Stimulated activated CD4-positive, alpha-beta T cell treated with anti-CD3 and anti-CD28 coated beads, Interleukin-12 subunit alpha, Interleukin-12 subunit beta, amount 100 ng/mL, for 4 hours (primary cell): Measurements from ENCODE around the gene MAPK6.
"Not testable (repeated sequence)": the region's sequence is repeated elsewhere in the genome, so short reads cannot be mapped to it uniquely, and the experiment has no call there.

Source experiments
- DNase-seq: peaks from one replicate; pipeline ENCODE4 v3.0.0-alpha.2; 2020

The MAPK6 gene

DNA sequence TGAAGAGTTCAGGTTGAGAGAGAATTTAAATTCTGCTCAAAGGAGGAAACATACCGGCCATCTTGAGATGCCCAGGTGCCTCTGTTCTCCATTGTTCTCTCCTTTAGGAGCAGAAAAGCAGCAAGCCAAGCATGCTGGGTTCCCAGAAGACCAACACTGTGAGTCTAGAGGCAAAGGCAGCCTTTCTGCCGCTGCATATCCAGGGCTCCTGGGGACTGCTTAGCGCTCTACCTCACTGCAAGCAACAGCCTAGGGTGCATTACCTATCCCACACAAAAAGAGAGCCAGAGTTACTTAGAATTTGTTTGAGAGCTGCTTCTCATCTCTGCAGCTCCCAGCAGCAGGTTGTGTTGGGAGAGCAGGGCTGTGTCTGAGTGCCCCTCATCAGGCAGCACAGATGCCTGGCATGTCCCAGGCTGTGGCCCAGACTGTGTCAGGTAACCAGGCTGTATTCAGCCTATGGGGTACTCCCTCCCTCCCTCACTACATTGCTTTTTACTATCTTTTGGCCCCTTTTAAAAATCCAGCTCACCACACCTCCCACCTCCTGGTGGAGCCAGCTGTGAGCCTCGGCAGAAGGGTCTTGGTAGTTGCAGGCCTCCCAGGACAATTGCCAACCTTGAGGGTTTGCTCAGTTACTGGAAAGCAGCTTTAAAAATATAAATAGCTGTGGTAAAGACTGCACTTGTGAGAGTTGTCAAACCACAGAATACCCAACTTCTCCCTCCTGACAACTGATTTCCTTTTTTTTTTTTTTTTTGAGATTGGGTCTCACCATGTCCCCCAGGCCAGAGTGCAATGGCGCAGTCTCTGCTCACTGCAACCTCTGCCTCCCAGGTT is 63.4 kb downstream of the MAPK6 start:
- no peak for DNase-seq

DNA sequence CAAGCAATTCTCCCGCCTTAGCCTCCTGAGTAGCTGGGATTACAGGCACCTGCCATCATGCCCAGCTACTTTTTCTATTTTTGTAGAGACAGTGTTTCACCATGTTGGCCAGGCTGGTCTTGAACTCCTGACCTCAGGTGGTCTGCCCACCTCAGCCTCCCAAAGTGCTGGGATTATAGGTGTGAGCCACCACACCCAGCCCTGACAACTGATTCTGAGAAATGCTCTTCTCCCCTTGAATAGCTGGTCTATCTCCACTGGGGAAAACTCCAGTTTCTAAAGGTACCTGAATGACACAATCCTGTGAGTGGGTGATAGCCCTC is 64.0 kb downstream of the MAPK6 start:
- not testable (repeated sequence) for DNase-seq

DNA sequence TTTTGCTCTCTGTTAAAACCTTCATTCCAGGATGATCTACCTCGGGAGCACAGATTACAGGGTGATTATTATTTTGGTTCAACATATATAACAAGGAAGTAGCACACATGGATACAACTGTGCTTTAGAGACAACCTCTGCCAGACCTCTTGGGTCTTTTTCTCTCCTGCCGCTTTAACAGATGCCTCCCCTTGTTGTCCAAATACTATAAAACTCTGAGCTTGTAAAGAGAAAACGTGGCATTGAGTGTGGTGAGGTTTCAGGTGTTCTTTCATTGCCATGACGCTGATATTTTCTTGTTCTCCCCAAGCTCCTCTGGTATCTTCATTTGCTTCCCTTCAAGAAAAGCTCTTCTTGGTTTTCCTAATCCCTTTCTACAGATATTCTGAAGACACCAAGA is 64.6 kb downstream of the MAPK6 start:
- DNase-seq, result no peak

- no peak for DNase-seq
Measured at GRCh38 chr15:52085299-52085698, 66.3 kb downstream of the MAPK6 start.

- DNase-seq, result no peak
Measured at GRCh38 chr15:52086011-52086786, 67.2 kb downstream of the MAPK6 start.

- DNase-seq, result no peak
Measured at GRCh38 chr15:52090193-52090592, 71.2 kb downstream of the MAPK6 start.

DNA sequence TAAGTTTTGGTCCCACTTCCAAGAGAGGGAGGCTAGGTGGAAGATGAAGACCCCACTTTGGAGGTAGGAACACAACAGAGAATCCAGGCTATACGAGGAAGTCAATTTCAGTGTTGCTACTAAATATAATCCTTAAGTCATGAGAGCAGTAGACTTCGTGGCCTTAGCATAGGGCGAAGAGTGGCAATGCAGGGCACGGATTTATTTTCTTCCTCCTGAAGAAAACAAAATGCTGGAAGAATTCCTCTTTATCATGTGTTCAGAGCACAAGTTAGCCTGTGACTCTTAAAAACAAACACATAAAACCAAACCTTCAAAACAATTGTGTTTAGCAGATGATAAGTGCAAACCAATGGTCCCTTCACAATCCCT is 74.1 kb downstream of the MAPK6 start:
- DNase-seq, result no peak

GRCh38 chr15:52093539-52094510 is 74.8 kb downstream of the MAPK6 start:
- DNase-seq, result no peak

DNA sequence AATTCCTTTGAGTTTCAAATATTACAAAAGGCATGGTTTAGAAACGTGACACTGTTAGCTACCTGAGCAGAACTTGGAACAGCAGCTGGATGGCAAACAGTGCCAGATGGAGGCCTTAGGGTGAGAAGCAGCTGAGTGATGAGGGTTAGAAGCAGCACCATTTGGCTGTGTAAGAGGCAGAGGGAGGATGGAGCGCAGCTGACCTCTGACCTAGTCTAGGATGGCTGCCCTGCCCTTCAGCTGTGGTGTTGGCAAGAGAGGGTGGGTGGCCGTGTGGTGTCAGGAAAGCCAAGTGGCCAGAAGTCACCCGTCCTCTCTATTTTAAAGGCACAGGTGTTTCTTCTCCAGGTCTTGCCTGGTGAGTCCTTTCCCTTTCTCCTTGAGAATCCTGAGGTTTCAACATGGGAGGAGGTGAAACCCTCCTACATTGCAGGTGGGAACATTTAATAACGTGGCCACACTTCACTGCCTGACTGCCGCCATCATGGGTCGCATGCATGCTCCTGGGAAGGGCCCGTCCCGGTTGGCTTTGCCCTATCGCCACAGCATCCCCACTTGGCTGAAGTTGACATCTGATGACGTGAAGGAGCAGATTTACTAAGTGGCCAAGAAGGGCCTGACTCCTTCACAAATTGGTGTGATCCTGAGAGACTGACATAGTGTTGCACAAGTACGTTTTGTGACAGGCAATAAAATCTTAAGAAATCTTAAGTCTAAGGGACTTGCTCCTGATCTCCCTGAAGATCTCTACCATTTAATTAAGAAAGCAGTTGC is 76.0 kb downstream of the MAPK6 start:
- no peak for DNase-seq

- no peak for DNase-seq
Measured at GRCh38 chr15:52095597-52096262, 76.7 kb downstream of the MAPK6 start.

DNA sequence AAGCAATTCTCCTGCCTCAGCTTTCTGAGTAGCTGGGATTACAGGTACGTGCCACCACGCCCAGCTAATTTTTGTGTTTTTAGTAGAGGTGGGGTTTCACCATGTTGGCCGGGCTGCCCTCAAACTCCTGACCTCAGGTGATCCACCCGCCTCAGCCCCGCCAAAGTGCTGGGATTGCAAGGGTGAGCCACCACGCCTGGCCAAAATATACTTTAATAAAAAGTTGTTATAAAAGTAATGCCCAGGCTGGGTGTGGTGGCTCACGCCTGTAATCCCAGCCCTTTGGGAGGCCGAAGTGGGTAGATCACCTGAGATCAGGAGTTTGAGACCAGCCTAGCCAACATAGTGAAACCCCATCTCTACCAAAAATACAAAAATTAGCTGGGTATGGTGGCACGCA is 77.5 kb downstream of the MAPK6 start:
- DNase-seq, result not testable (repeated sequence)

DNA sequence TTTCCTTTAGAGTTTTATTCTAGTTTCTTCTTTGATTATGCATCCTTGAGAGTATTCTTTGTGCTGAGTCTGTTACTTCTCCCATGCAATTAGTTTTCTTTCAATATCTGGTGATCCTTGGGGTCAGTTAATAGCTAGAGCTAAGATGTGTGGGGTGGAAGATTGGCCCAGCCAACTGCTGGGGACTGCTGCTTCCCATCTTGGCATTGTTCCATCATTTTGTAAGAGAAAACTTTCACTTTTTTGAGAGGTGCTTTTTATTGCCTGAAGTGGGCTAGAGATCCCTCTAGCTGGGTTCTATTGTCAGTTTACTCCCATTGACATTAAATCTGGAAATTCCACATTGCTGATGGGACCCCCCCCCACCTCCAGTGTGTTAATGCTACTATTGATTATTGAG is 78.2 kb downstream of the MAPK6 start:
- DNase-seq, result no peak

- DNase-seq, result no peak
Measured at GRCh38 chr15:52098323-52098722, 79.3 kb downstream of the MAPK6 start.

DNA sequence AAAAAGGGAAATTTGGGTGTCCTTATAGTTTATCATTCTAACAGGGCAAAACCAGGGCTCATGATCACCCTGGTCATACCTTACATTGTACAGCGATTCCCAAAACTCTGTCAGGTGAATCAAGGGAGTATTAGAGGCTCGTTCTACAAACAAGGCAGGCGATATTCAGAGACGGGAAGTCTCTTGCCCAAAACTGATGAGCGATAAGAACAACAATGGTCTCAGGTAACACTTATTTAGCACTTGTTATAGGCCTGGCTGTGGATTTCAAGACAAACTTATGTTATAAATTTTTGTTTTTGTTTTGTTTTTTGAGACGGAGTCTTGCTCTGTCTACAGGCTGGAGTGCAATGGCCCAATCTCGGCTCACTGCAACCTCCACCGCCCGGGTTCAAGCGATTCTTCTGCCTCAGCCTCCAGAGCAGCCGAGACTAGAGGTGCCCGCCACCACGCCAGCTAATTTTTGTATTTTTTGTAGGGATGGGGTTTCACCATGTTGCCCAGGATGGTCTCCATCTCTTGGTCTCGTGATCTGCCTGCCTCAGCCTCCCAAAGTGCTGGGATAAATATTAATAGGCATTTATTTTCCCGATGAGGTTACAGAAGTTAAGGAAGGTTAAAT is 80.7 kb downstream of the MAPK6 start:
- DNase-seq, result no peak

DNA sequence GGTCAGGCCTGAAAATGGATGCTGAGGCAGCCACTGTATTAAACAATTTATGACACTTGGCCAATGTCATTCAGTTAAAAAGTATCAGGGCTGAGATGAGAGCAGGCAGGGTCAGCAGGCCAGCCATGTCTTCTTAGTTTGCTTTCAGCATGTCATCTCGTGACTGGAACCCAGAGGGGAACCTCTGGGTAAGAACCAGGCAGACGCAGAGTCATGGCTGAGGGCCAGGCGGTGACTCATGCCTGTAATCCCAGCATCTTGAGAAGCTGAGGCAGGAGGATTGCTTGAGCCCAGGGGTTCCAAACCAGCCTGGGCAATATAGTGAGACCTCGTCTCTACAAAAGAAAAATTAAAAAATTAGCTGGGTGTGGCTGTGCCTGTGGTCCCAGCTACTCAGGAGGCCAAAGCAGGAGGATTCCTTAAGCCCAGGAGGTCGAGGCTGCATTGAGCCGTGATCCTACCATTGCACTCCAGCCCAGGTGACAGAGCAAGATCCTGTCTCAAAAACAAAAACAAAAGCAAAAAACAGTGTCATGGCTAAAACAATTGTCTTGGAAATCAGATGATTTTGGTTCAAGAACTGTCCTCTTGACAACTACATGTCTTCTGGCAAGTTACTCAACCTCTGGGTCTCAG is 81.9 kb downstream of the MAPK6 start:
- no peak for DNase-seq

GRCh38 chr15:52101542-52102323 is 82.7 kb downstream of the MAPK6 start:
- no peak for DNase-seq

DNA sequence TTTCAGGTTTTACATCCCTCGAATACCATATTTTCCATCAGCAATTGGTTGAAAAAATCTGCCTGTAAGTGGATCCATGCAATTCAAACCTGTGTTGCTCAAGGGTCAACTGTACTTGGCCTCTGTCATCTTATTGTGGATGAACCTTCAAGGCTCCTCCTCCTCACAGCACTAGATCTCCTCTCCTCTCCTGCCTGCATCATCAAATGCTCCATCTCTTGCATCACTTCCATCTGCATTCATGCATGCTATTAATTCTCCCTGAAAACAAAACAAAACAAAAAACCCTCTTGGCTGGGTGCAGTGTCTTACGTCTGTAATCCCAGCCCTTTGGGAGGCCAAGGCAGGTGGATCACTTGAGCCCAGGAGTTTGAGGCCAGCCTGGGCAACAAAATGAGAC is 83.4 kb downstream of the MAPK6 start:
- no peak for DNase-seq

GRCh38 chr15:52103217-52104207 is 84.5 kb downstream of the MAPK6 start:
- no peak for DNase-seq

DNA sequence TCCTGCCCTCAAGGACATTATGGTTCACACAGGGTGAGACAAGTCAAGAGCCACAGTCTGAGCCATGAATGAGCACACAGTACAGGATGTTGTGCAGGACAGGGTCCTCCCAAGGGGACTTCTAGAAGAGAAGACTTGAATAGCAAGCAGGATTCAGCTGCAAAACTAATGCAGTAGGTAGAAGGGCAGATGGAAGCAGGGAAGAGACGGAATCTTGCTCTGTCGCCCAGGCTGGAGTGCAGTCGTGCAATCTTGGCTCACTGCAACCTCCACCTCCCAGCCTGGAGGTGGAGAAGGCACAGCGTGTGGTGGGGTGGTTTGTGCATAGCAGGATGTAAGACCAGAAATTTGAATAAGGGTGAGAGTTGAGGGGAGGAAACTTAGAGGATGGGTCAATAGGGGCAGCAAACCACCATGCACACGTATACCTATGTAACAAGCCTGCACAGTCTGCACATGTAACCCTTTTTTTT is 85.5 kb downstream of the MAPK6 start:
- DNase-seq, result no peak
